Esophagus squamous epithelium (tissue), 5 donors: ENCODE results near the gene PRSS22. TPM values are rescaled to one million over a fixed set of nuclear protein-coding genes. Genes with fewer than 3 reads are reported as not detected.

ENCODE experiments used
- DNase-seq: peaks from one replicate; lab custom pipeline; 2025; lab: John Stamatoyannopoulos, UW
- H3K27ac ChIP-seq, 4 donors: fragments of 200-600 bp; sonication (generic); one replicate each; pipeline ENCODE4 v1.5.1; 2016 to 2019; ENCODE audit warnings: mild to moderate bottlenecking in 1 of 4
- H3K27me3 ChIP-seq, 4 donors: fragments of 200-600 bp; sonication (generic); 1 replicate in 3 of 4; 2 replicates in 1 of 4; pipeline versions ENCODE4 v1.5.1 to v1.6.0; 2017 to 2021; ENCODE audit warnings: antibody characterized with exemption in 1 of 4
- H3K36me3 ChIP-seq, 3 donors: fragments of 200-600 bp; sonication (generic); one replicate each; pipeline ENCODE4 v1.5.1; 2016 to 2019
- H3K4me1 ChIP-seq, 3 donors: fragments of 200-600 bp; sonication (generic); one replicate each; pipeline ENCODE4 v1.5.1; 2017 to 2019
- H3K4me3 ChIP-seq, 4 donors: fragments of 200-600 bp; sonication (generic); 1 replicate in 3 of 4; 2 replicates in 1 of 4; pipeline ENCODE4 v1.5.1; 2016 to 2019; ENCODE audit warnings: mild to moderate bottlenecking in 2 of 4, moderate library complexity in 1 of 4
- H3K9me3 ChIP-seq, 3 donors: fragments of 200-600 bp; sonication (generic); one replicate each; pipeline ENCODE4 v1.5.1; 2016 to 2019
- CTCF ChIP-seq, 6 experiments: fragments of 450-650 bp in 4 of 6; fragments of 200-600 bp in 2 of 6; sonication (generic) in 2 of 6; IDR thresholded peaks; one replicate each; pipeline ENCODE4 v1.5.1; 2016 to 2019; ENCODE audit warnings: antibody characterized with exemption in 6 of 6, mild to moderate bottlenecking in 4 of 6, moderate library complexity in 4 of 6
- POLR2A ChIP-seq, 4 donors: fragments of 450-650 bp; IDR thresholded peaks; one replicate each; pipeline ENCODE4 v1.6.1; 2017; ENCODE audit warnings: antibody characterized with exemption in 4 of 4, mild to moderate bottlenecking in 4 of 4, moderate library complexity in 3 of 4
- WGBS, 2 donors: methylation state at CpG; one replicate each; pipeline ENCODE4 v1.1.5; 2018; 5-methylcytosine and 5-hydroxymethylcytosine counted together
- intact Hi-C: fragments of 100-400 bp; cut with DNase I; formaldehyde crosslinking; loops from one replicate; pipeline ENCODE4 v1.15.0; 2022
- total RNA-seq, 4 donors: library from RNA; depleted of rRNA; stranded (reverse); fragments of >200 nt; gene quantifications; one replicate each; pipeline ENCODE4 v1.1.0, GENCODE V29; 2016
- donor health status: DM: yes; HTN: yes; CAD: no.

PRSS22 gene
- total RNA-seq, 4 donors from 2014 or later = 36.6 to 149 (median 113) TPM

- intact Hi-C loops = no loop called here
- Histone ChIP-seq H3K27ac (no peak overlapping the region), H3K9me3 (no peaks in the 10 kb centered on the region), H3K36me3 (no peaks in the 10 kb centered on the region), H3K4me3 (no peak overlapping the region), H3K27me3 (peaks cover 0 to 76% (median 0%) of the 10 kb centered on the region in 4 donors), H3K4me1 (peaks cover 0 to 11% (median 9%) of the 10 kb centered on the region in 3 donors)
- TF ChIP-seq POLR2A (IDR thresholded peaks at IDR 0.05) (no peak), CTCF (IDR thresholded peaks at IDR 0.05) (no peak)
- 73 to 79% methylated on average over 2 to 9 of the region's 11 CpGs for WGBS, 2 donors
- no peak for DNase-seq
Measured at GRCh38 chr16:2825906-2826305, 32.1 kb downstream of the PRSS22 start.

GRCh38 chr16:2825049-2825742 is 32.8 kb downstream of the PRSS22 start:
- Histone ChIP-seq H3K27ac (no peak overlapping the region), H3K4me1 (peaks cover 0 to 11% (median 9%) of the 10 kb centered on the region in 3 donors), H3K36me3 (no peaks in the 10 kb centered on the region), H3K9me3 (no peaks in the 10 kb centered on the region), H3K27me3 (peaks cover 0 to 76% (median 0%) of the 10 kb centered on the region in 4 donors), H3K4me3 (no peak overlapping the region)
- intact Hi-C loops = no loop called here
- TF ChIP-seq POLR2A (IDR thresholded peaks at IDR 0.05) = no peak
- TF ChIP-seq CTCF (IDR thresholded peaks at IDR 0.05) = no peak
- WGBS, 2 donors = 64 to 76% methylated on average over 17 to 21 of the region's 26 CpGs
- DNase-seq = no peak

- DNase-seq = no peak
- TF ChIP-seq POLR2A (IDR thresholded peaks at IDR 0.05) (no peak), CTCF (IDR thresholded peaks at IDR 0.05) (no peak)
- intact Hi-C loops = no loop called here
- H3K27me3 ChIP-seq = peaks cover 0 to 76% (median 0%) of the 10 kb centered on the region in 4 donors
- no peak overlapping the region for H3K27ac ChIP-seq
- no peak overlapping the region for H3K4me3 ChIP-seq
- 72 to 80% methylated on average over 5 to 7 of the region's 10 CpGs for WGBS, 2 donors
- peaks cover 0 to 9% (median 7%) of the 10 kb centered on the region in 3 donors for H3K4me1 ChIP-seq
- no peaks in the 10 kb centered on the region for H3K36me3 ChIP-seq
- H3K9me3 ChIP-seq = no peaks in the 10 kb centered on the region
Measured at GRCh38 chr16:2824626-2825025, 33.3 kb downstream of the PRSS22 start.

- Histone ChIP-seq H3K27ac (no peak overlapping the region), H3K36me3 (no peaks in the 10 kb centered on the region), H3K27me3 (peaks cover 0 to 76% (median 0%) of the 10 kb centered on the region in 4 donors), H3K9me3 (no peaks in the 10 kb centered on the region), H3K4me1 (peaks cover 0 to 9% (median 6%) of the 10 kb centered on the region in 3 donors), H3K4me3 (no peak overlapping the region)
- 49 to 61% methylated on average over 4 of the region's 4 CpGs for WGBS, 2 donors
- TF ChIP-seq CTCF (IDR thresholded peaks at IDR 0.05) (no peak), POLR2A (IDR thresholded peaks at IDR 0.05) (no peak)
- DNase-seq = no peak
- intact Hi-C loops = no loop called here
Measured at GRCh38 chr16:2822496-2822895, 35.5 kb downstream of the PRSS22 start.

GRCh38 chr16:2822158-2822495 is 35.8 kb downstream of the PRSS22 start:
- WGBS, 2 donors = 64 to 70% methylated on average over 8 of the region's 8 CpGs
- Histone ChIP-seq H3K36me3 (no peaks in the 10 kb centered on the region), H3K27ac (no peak overlapping the region), H3K4me3 (no peak overlapping the region), H3K27me3 (peaks cover 0 to 76% (median 0%) of the 10 kb centered on the region in 4 donors), H3K4me1 (peaks cover 0 to 7% (median 3%) of the 10 kb centered on the region in 3 donors), H3K9me3 (no peaks in the 10 kb centered on the region)
- intact Hi-C loops = no loop called here
- no peak for DNase-seq
- TF ChIP-seq CTCF (IDR thresholded peaks at IDR 0.05) (no peak), POLR2A (IDR thresholded peaks at IDR 0.05) (no peak)
